ENCODE data around the gene OR10P1.
"Not testable (repeated sequence)": the region's sequence is repeated elsewhere in the genome, so short reads cannot be mapped to it uniquely, and the experiment has no call there.

Gene OR10P1

DNA sequence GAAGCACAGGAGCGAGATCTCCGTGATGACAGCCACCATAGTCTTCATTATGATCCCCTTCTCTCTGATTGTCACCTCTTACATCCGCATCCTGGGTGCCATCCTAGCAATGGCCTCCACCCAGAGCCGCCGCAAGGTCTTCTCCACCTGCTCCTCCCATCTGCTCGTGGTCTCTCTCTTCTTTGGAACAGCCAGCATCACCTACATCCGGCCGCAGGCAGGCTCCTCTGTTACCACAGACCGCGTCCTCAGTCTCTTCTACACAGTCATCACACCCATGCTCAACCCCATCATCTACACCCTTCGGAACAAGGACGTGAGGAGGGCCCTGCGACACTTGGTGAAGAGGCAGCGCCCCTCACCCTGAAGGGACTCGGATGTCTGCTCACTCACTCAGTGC, 775 bp downstream of the OR10P1 start:
- DNase-seq: no peak
- peak overlapping the region; percentile 41 for H3K4me3 Mint-ChIP-seq
- no peaks in the 10 kb centered on the region for H3K9me3 Mint-ChIP-seq
- peaks cover 18% of the 10 kb centered on the region for H3K4me1 Mint-ChIP-seq (ENCODE audit: low read depth)
- peak overlapping the region; percentile 82 for H3K27ac Mint-ChIP-seq
- no peaks in the 10 kb centered on the region for H3K36me3 Mint-ChIP-seq (ENCODE audit: low read depth)
- peaks cover 28% of the 10 kb centered on the region for H3K27me3 Mint-ChIP-seq

DNA sequence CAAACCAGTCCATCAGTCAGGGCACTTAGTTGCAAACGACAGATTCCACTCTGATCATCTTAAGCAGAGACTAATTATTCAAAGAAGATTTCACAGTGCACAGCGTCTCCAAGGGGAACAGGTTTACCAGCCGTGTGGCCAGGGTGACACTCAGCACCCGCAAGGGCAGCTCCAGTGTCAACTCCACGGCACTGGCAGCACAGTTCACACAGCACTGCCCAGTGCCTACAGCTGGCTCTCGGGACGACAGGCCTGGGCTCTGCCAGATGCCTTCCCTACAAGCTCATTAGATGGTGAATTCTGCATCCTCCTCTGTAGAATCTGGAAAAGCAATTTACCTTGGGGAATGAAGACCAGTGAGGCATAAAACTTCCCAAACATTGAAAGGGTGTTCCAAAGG, 4.9 kb downstream of the OR10P1 start:
- H3K27me3 Mint-ChIP-seq: peaks cover 13% of the 10 kb centered on the region
- H3K9me3 Mint-ChIP-seq: no peaks in the 10 kb centered on the region
- H3K27ac Mint-ChIP-seq: no peak overlapping the region
- no peak overlapping the region for H3K4me3 Mint-ChIP-seq
- H3K4me1 Mint-ChIP-seq (ENCODE audit: low read depth): peaks cover 29% of the 10 kb centered on the region
- H3K36me3 Mint-ChIP-seq (ENCODE audit: low read depth): no peaks in the 10 kb centered on the region
- no peak for DNase-seq

DNA sequence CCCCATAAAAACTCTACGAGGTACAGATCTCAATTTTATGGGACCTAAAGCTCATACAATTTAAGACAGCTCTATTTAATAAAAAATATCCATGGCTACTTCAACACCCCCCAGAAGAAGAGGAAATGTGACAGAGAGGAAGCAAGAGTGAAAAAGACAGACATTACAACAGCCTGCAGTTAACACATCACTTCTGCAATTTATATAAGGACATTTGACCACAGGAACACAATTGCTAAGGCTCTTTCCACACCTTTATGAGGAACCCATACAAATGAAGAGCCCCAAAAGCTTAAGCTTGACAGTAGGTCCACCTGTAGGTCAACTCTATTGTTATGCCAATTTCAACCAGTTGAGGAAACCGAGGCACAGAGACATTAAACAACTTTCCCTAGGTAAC, 5.6 kb downstream of the OR10P1 start:
- Mint-ChIP-seq H3K27me3 (peaks cover 9% of the 10 kb centered on the region), H3K4me1 (ENCODE audit: low read depth) (peaks cover 32% of the 10 kb centered on the region), H3K27ac (no peak overlapping the region), H3K36me3 (ENCODE audit: low read depth) (no peaks in the 10 kb centered on the region), H3K9me3 (no peaks in the 10 kb centered on the region), H3K4me3 (no peak overlapping the region)
- no peak for DNase-seq

DNA sequence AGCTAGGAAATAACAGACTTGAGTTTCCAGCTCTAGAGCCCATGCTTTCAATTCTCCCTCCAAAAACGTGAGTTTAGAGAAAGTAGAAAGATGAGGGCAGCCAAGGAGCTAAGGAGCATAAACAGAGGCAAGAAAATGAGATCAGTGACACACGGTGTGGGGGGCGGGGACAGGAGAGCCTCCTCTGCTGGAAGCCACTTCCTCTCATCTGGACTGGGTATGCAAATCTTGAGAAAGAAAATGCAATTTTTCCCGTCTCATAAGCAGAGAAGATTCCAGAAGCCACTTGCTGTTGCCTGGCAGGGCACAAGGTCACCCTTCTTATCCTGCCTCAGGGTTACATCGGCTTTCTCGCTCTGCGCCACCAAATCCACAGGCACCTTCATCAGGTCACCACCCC, 6.0 kb downstream of the OR10P1 start:
- H3K27ac Mint-ChIP-seq: no peak overlapping the region

DNA sequence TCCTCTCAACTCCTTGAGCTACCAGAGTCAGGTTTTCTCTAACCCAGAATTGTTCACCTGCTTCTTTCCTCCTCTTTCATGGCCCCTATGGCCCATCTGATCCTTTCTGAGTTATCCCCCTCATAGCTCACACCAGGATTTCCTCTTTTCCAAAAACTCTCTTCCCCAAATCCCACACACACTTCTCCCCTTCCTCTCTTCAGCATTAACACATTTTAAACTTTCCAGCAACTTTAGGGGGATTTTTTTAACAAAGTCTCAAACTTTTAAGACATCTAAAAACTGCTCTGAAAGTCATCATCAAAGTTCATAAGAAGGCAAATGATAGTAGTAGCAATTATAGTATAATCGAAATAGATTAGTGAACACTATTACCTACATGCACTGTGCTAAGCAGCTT, 7.9 kb downstream of the OR10P1 start:
- no peak overlapping the region for H3K27ac Mint-ChIP-seq
- H3K27me3 Mint-ChIP-seq: no peaks in the 10 kb centered on the region
- no peak for DNase-seq
- peaks cover 1% of the 10 kb centered on the region for H3K9me3 Mint-ChIP-seq
- H3K36me3 Mint-ChIP-seq (ENCODE audit: low read depth): no peaks in the 10 kb centered on the region
- H3K4me1 Mint-ChIP-seq (ENCODE audit: low read depth): peaks cover 27% of the 10 kb centered on the region
- H3K4me3 Mint-ChIP-seq: no peak overlapping the region

More for the DNA sequence above, 6.0 kb downstream of the OR10P1 start:
- H3K4me1 Mint-ChIP-seq (ENCODE audit: low read depth): peaks cover 28% of the 10 kb centered on the region
- DNase-seq: no peak
- no peaks in the 10 kb centered on the region for H3K9me3 Mint-ChIP-seq
- peaks cover 5% of the 10 kb centered on the region for H3K27me3 Mint-ChIP-seq
- H3K36me3 Mint-ChIP-seq (ENCODE audit: low read depth): no peaks in the 10 kb centered on the region
- H3K4me3 Mint-ChIP-seq: no peak overlapping the region

DNA sequence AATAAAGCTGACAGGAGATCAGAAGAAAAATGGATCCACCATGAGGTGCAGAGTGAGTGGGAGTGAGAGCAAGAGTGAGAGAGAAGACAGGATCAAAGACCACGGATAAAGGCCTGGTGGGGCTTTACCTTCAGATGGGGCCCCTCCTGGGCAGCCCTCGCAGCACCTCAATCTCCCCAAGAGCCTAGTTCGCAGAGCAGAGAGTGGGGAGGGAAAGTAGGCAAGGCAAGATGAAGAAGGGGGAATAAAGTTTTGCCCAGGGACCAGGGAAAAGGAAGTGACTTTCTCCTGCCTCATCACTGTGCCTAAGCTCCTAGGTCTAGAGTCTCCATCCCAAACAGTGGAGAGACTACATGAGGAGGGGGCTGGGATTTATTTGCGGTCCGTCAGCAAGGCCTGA, 10.3 kb downstream of the OR10P1 start:
- no peaks in the 10 kb centered on the region for H3K27me3 Mint-ChIP-seq
- no peak overlapping the region for H3K4me3 Mint-ChIP-seq
- no peak for DNase-seq
- peaks cover 41% of the 10 kb centered on the region for H3K4me1 Mint-ChIP-seq (ENCODE audit: low read depth)
- H3K9me3 Mint-ChIP-seq: peaks cover 10% of the 10 kb centered on the region
- H3K36me3 Mint-ChIP-seq (ENCODE audit: low read depth): peaks cover 4% of the 10 kb centered on the region
- H3K27ac Mint-ChIP-seq: no peak overlapping the region

DNA sequence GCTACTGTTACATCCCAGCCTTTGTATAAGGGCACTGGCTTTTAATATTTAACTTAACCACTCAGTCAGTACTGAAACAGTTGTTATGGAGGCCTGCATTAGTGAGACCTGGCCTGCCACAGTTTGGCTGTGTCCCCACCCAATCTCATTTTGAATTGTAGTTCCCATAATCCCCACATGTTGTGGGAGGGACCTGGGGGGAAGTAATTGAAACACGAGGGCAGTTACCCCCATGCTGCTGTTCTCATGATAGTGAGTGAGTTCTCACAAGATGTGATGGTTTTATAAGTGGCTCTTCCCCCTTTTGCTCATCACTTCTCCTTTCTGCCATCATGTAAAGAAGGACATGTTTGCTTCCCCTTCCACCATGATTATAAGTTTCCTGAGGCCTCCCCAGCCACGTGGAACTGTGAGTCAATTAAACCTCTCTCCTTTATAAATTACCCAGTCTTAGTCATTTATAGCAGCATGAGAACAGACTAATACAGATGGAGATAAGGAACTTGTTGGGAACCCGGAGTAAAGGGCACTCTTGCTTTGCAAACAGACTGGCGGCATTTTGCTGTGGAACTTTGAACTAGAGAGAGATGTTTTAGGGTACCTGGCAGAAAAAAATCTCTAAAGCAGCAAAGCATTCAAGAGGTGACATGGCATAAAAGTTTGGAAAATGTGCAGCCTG, 14.1 kb downstream of the OR10P1 start:
- not testable (repeated sequence) for H3K36me3 Mint-ChIP-seq (ENCODE audit: low read depth); H3K27ac Mint-ChIP-seq

DNA sequence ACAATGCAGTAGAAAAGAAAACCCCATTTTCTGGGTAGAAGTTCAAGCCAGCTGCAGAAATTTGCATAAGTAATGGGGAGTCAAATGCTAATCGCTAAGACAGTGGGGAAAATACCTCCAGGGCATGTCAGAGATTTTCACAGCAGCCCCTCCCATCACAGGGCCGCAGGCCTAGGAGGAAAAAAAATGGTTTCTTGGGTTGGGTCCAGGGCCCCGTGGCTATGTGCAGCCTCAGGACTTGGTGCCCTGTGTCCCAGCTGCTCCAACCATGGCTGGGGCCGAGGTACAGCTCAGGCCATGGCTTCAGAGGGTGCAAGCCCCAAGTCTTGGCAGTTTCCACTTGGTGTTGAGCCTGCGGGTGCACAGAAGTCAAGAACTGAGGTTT, 14.6 kb downstream of the OR10P1 start:
- Mint-ChIP-seq H3K4me3 (no peak overlapping the region), H3K9me3 (peaks cover 18% of the 10 kb centered on the region), H3K36me3 (ENCODE audit: low read depth) (peaks cover 4% of the 10 kb centered on the region), H3K4me1 (ENCODE audit: low read depth) (peaks cover 36% of the 10 kb centered on the region), H3K27me3 (no peaks in the 10 kb centered on the region), H3K27ac (no peak overlapping the region)
- DNase-seq: no peak

More for the DNA sequence above, 14.1 kb downstream of the OR10P1 start:
- peaks cover 18% of the 10 kb centered on the region for H3K9me3 Mint-ChIP-seq
- H3K27me3 Mint-ChIP-seq, DNase-seq, H3K4me3 Mint-ChIP-seq: not testable (repeated sequence)
- peaks cover 41% of the 10 kb centered on the region for H3K4me1 Mint-ChIP-seq (ENCODE audit: low read depth)

DNA sequence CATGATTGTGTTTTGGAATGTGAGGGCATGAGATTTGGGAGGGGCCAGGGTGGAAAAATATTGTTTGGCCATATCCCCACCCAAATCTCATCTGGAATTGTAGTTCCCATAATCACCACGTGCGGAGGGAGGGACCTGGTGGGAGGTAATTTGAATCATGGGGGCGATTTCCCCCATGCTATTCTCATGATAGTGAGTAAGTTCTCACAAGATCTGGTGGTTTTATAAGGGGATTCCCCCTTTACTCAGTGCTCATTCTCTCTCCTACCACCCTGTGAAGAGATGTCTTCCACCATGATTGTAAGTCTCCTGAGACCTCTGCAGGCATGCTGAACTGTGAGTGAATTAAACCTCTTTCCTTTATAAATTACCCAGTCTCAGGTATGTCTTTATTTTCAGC, 15.7 kb downstream of the OR10P1 start:
- H3K27me3 Mint-ChIP-seq: peaks cover 2% of the 10 kb centered on the region
- H3K36me3 Mint-ChIP-seq (ENCODE audit: low read depth): peaks cover 4% of the 10 kb centered on the region
- H3K4me3 Mint-ChIP-seq: no peak overlapping the region
- H3K9me3 Mint-ChIP-seq: peaks cover 18% of the 10 kb centered on the region
- H3K4me1 Mint-ChIP-seq (ENCODE audit: low read depth): peaks cover 30% of the 10 kb centered on the region
- peak overlapping the region; percentile 79 for H3K27ac Mint-ChIP-seq
- no peak for DNase-seq

DNA sequence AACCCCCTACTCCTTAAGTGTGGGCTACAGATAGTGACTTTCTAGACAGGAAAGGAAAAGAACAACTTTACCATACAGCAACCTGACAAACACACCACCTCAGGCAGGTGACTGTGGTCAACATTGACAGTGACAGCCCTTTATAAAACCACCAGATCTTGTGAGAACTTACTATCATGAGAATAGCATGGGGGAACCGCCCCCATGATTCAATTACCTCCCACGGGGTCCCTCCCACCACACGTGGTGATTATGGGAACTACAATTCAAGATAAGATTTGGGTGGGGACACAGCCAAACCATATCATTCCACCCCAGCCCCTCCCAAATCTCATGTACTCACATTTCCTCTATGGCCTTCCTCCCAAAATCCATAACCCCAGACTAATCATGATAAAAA, 16.3 kb downstream of the OR10P1 start:
- Mint-ChIP-seq H3K36me3 (ENCODE audit: low read depth) (peaks cover 4% of the 10 kb centered on the region), H3K27me3 (peaks cover 2% of the 10 kb centered on the region), H3K27ac (no peak overlapping the region), H3K4me3 (no peak overlapping the region), H3K4me1 (ENCODE audit: low read depth) (peaks cover 30% of the 10 kb centered on the region), H3K9me3 (peaks cover 18% of the 10 kb centered on the region)
- no peak for DNase-seq

DNA sequence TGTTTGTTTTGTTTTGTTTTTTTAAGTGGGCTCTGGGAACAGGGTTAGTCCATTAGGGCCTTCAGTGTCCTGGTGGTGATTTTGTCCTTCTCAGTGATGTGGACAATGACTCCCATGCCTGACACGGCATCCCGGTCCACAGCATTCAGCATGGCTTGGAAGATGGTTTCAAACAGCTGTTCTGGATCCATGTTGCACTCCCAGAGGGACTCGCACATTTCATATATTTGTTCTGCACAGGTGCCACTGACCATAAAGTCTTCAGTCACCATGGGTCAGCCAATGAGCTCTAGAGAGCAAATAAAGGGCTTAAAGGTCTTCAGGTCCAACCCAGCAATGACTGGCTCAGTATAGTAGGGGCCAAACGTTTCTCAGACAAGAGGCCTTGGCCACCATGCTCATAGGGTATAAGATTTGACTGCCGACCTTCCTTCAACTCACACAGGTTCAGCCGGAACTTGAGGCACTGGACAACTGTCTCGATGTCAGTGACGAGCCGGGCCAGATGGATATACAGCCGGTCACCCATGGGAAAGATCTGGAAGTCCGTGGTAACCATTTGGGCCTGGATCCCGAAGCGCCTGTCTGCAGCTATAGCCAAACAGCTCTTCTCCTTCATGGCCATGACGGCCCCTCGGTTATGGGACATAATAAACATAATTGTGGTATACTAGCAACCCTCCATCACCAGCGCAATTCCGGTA, 18.0 kb downstream of the OR10P1 start:
- no peak for DNase-seq
- peaks cover 2% of the 10 kb centered on the region for H3K27me3 Mint-ChIP-seq
- no peak overlapping the region for H3K27ac Mint-ChIP-seq
- peaks cover 4% of the 10 kb centered on the region for H3K36me3 Mint-ChIP-seq (ENCODE audit: low read depth)
- H3K9me3 Mint-ChIP-seq: peaks cover 16% of the 10 kb centered on the region
- H3K4me3 Mint-ChIP-seq: no peak overlapping the region
- H3K4me1 Mint-ChIP-seq (ENCODE audit: low read depth): peaks cover 30% of the 10 kb centered on the region

DNA sequence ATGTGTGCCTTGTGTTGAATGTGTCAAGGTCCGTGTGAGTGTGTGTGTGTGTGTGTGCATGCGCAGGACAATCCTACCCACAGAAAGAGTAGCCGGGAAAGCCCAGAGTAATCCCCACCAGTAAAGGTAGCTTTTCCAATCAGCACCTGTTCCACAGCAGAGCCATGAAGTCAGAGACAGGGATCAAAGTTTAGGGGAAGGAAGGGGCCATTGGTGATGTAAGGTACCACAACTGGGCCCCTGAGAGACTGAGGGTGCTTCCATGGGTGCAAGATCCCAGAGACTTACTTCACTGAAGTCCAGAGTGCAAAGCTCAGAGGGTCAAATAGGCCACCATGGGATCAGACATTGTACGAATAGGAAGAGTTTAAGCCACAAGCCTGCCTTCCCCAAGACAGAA, 20.5 kb downstream of the OR10P1 start:
- Mint-ChIP-seq H3K27me3 (peaks cover 2% of the 10 kb centered on the region), H3K27ac (no peak overlapping the region), H3K9me3 (peaks cover 5% of the 10 kb centered on the region), H3K36me3 (ENCODE audit: low read depth) (no peaks in the 10 kb centered on the region), H3K4me3 (no peak overlapping the region), H3K4me1 (ENCODE audit: low read depth) (peaks cover 11% of the 10 kb centered on the region)
- DNase-seq: no peak

DNA sequence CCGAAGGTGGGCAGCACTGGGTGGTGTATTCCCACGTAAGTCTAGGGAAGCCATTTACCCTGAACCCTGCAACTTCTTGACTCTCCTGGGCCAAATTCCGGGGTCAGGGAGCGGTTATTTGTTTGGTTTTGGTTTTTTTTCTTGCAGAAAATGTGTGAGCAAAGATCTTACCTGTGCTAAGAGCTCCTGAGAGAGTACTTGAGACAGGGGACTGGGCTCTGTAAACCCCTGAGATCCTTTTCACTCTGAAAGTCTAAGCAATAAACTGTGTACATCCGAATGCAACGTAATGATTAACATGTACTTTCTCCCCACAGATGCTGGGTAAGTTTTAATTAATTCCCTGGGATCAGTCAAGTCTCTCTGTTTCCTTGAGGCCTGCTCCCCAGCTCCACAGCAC, 21.5 kb downstream of the OR10P1 start:
- no peak overlapping the region for H3K27ac Mint-ChIP-seq
- DNase-seq: no peak
- no peaks in the 10 kb centered on the region for H3K36me3 Mint-ChIP-seq (ENCODE audit: low read depth)
- H3K9me3 Mint-ChIP-seq: peaks cover under 1% of the 10 kb centered on the region
- no peak overlapping the region for H3K4me3 Mint-ChIP-seq
- peaks cover 2% of the 10 kb centered on the region for H3K4me1 Mint-ChIP-seq (ENCODE audit: low read depth)
- peaks cover 2% of the 10 kb centered on the region for H3K27me3 Mint-ChIP-seq

DNA sequence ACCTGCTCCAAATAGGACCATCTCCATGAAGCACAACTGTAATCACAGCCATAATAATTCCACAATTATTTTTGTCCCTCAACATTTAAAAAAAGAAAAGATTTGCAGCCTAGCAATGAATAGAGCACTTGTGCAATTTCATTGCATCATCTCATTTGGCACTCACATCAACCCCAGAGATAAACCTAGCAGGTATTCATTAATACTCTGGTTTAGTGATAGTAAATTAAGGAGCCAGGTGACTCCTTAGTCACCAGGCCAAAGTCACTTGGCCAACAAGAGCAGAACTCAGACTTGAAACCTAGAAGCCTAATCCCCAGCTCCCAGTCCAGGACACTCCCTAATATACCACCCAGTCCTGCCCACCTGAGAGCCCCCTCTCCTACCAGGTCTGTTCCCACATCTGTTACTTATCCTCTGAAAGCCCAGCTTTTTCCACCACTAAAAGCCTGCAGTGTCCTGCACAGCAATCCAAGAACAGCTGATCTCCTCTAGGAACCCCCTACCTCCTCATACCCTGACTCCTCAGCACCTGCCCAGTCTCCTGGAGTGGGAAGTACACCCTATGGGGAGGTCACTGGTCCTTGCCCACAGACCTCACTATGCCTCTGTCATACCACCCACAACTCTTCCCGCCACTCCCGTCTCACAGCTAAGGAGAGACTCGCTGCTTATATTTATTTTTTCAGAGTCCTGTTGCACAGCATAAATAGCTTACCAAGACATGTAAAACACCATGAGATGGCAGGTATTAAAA, 22.1 kb downstream of the OR10P1 start:
- peaks cover 2% of the 10 kb centered on the region for H3K27me3 Mint-ChIP-seq
- DNase-seq: no peak
- peaks cover 1% of the 10 kb centered on the region for H3K4me1 Mint-ChIP-seq (ENCODE audit: low read depth)
- H3K27ac Mint-ChIP-seq: no peak overlapping the region
- no peaks in the 10 kb centered on the region for H3K36me3 Mint-ChIP-seq (ENCODE audit: low read depth)
- H3K4me3 Mint-ChIP-seq: no peak overlapping the region
- H3K9me3 Mint-ChIP-seq: no peaks in the 10 kb centered on the region

All from activated T-cell treated with anti-CD3 and anti-CD28 coated beads, Interleukin-2, amount 50 U/mL, for 24 hours (primary cell).